ENCODE data around the gene ZNF343.

GRCh38 chr20:2470423-2471193 lies 38.1 kb downstream of the ZNF343 start, which contains the start of gene SNRPB:
- TF ChIP-seq CTCF (IDR thresholded peaks at IDR 0.05; ENCODE audit: low read depth, low read length, poor library complexity, severe bottlenecking) (no peak), EZH2phosphoT487 (IDR thresholded peaks at IDR 0.05; ENCODE audit: borderline replicate concordance, low read length) (no peak)

Measured in DOHH2 (cell line).